ENCODE results near the gene DHX8. TPM values are rescaled to one million over a fixed set of nuclear protein-coding genes. Genes with fewer than 3 reads are reported as not detected.

DHX8 gene
- total RNA-seq (10 to 100 TPM; 46.6 to 61.2 TPM), polyA plus RNA-seq (ENCODE audit: insufficient read length in 6 of 6) (10 to 100 TPM; 42.7 to 48.4 (median 44.7) TPM)
- long read RNA-seq, donor 1, partial matches to known transcripts: 0 of 2 reads
- long read RNA-seq, donor 1, other reads (novel, unspliced or antisense): 0 of 2 reads
- long read RNA-seq, donor 2, full-length matches to known transcripts: 7 of 7 reads
- long read RNA-seq, donor 2, partial matches to known transcripts: 0 of 7 reads
- long read RNA-seq, donor 2, other reads (novel, unspliced or antisense): 0 of 7 reads
- long read RNA-seq, donor 3, full-length matches to known transcripts: 4 of 4 reads
- long read RNA-seq, donor 3, partial matches to known transcripts: 0 of 4 reads
- long read RNA-seq, donor 3, other reads (novel, unspliced or antisense): 0 of 4 reads
- long read RNA-seq, donor 4, partial matches to known transcripts: 4 of 5 reads
- long read RNA-seq, donor 4, other reads (novel, unspliced or antisense): 0 of 5 reads
- long read RNA-seq, donor 5, full-length matches to known transcripts: 3 of 3 reads
- long read RNA-seq, donor 5, partial matches to known transcripts: 0 of 3 reads
- long read RNA-seq, donor 5, other reads (novel, unspliced or antisense): 0 of 3 reads
- long read RNA-seq, donor 6, full-length matches to known transcripts: 1 of 1 reads
- long read RNA-seq, donor 6, partial matches to known transcripts: 0 of 1 reads
- long read RNA-seq, donor 6, other reads (novel, unspliced or antisense): 0 of 1 reads
- long read RNA-seq, donor 7, full-length matches to known transcripts: 2 of 2 reads
- long read RNA-seq, donor 7, partial matches to known transcripts: 0 of 2 reads
- long read RNA-seq, donor 7, other reads (novel, unspliced or antisense): 0 of 2 reads
- long read RNA-seq, donor 8: 0 reads
- long read RNA-seq, donor 9: 0 reads
- long read RNA-seq, donor 10, partial matches to known transcripts: 2 of 3 reads
- long read RNA-seq, donor 10, other reads (novel, unspliced or antisense): 1 of 3 reads
- long read RNA-seq, donor 11: 0 reads
- long read RNA-seq, donor 12: 0 reads

- Histone ChIP-seq H3K36me3 (no peaks in the 10 kb centered on the region), H3K4me1 (peaks cover 16 to 45% of the 10 kb centered on the region in 2 donors), H3K9me3 (no peaks in the 10 kb centered on the region), H3K27me3 (no peaks in the 10 kb centered on the region), H3K4me3 (peak within 1 kb of the TSS; percentile 57 to 80), H3K27ac (peak within 1 kb of the TSS; percentile 78 to 92)
- peak; percentile 97 to 99 (median 99) for DNase-seq
- peak; percentile 99 for ATAC-seq
- intact Hi-C loops (cut with DNase I): loop anchor here (2.0 to 5.0 kb wide), 2 partner anchors 82 to 91 kb away; no protein-coding TSS in a partner anchor
- peak; percentile 100 for TF ChIP-seq CTCF (IDR thresholded peaks at IDR 0.05)
These were observed at the start of gene DHX8 for GRCh38 chr17:43483674-43484551. TSS of gene DHX8 (plus strand) at chr17:43483975. CDS start at chr17:43484038, 63 bp downstream.

- no peak for ATAC-seq
- Histone ChIP-seq H3K4me1 (peaks cover 0 to 9% of the 10 kb centered on the region in 2 donors), H3K36me3 (no peaks in the 10 kb centered on the region), H3K4me3 (no peak overlapping the region), H3K27ac (no peak overlapping the region), H3K27me3 (no peaks in the 10 kb centered on the region), H3K9me3 (no peaks in the 10 kb centered on the region)
- DNase-seq: no peak
- intact Hi-C loops (cut with DNase I): no loop called here
- no peak for TF ChIP-seq CTCF (IDR thresholded peaks at IDR 0.05)
These were observed 48.9 kb upstream of the DHX8 start for GRCh38 chr17:43434902-43435319.

DNA sequence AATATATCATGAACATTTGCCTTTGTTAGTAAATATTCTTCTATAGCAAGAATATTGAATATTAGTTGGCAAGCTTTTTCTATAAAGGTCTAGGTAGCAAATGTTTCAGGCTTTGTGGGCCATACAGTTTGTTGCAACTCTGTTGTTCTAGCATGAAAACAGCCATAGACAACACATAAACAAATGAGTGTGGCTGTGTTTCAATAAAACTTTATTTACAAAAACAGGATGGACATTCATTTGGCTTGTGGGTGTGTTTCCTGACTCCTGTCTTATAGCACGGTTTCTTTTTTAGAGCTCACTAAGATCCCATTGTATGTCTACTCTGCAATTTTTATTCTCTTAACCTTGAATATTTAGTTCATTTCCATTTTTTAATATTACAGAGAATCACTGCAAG is 46.0 kb upstream of the DHX8 start:
- no peak for TF ChIP-seq CTCF (IDR thresholded peaks at IDR 0.05)
- ATAC-seq (no peak), DNase-seq (no peak)
- no peaks in the 10 kb centered on the region for H3K9me3 ChIP-seq
- no peak overlapping the region for H3K4me3 ChIP-seq
- no peaks in the 10 kb centered on the region for H3K36me3 ChIP-seq
- intact Hi-C loops (cut with DNase I): no loop called here
- H3K27ac ChIP-seq: no peak overlapping the region
- no peaks in the 10 kb centered on the region for H3K4me1 ChIP-seq
- no peaks in the 10 kb centered on the region for H3K27me3 ChIP-seq

GRCh38 chr17:43438626-43439025 is 45.1 kb upstream of the DHX8 start:
- no peak overlapping the region for H3K27ac ChIP-seq
- no peak for TF ChIP-seq CTCF (IDR thresholded peaks at IDR 0.05)
- H3K36me3 ChIP-seq: no peaks in the 10 kb centered on the region
- intact Hi-C loops (cut with DNase I): no loop called here
- DNase-seq (no peak), ATAC-seq (no peak)
- no peaks in the 10 kb centered on the region for H3K4me1 ChIP-seq
- H3K9me3 ChIP-seq: no peaks in the 10 kb centered on the region
- no peak overlapping the region for H3K4me3 ChIP-seq
- no peaks in the 10 kb centered on the region for H3K27me3 ChIP-seq

Data from left lung (tissue), 14 donors.